HepG2 (cell line): ENCODE results near the gene VRK2. TPM values are rescaled to one million over a fixed set of nuclear protein-coding genes. Genes with fewer than 3 reads are reported as not detected.

Experiments
- ATAC-seq: fragments of 200-7000 bp; cut with Tn5 transposase; 3 replicates; pipeline ENCODE4 v1.9.1; 2020; ENCODE audit warnings: mild to moderate bottlenecking, moderate library complexity
- BruUV-seq: library from RNA; stranded (reverse); fragments of 400-500 nt; replicated peaks from 2 replicates; lab custom pipeline; 2021; lab: Mats Ljungman, UMichigan
- CTCF ChIA-PET: fragments of 300-600 bp; formaldehyde crosslinking; extraction: SDS; loops from one replicate; lab custom pipeline; 2021; ENCODE audit warnings: low total read pairs, inconsistent platforms, low intra/inter-chr PET ratio; lab: Yijun Ruan, JAX
- POLR2A ChIA-PET: fragments of 350-600 bp; sonication (Branson Sonifier 250); formaldehyde crosslinking; loops from one replicate; lab custom pipeline; 2020; ENCODE audit warnings: antibody characterized with exemption, inconsistent platforms; lab: Yijun Ruan, JAX
- DNase-seq: peaks from one replicate; pipeline ENCODE4 v3.0.0-alpha.2; 2015; ENCODE audit warnings: low spot score
- FAIRE-seq: peaks from 3 replicates; lab custom pipeline; 2011; peaks lifted over from hg19 to GRCh38; lab: Jason Lieb, UNC
- H2AFZ ChIP-seq: one replicate; pipeline ENCODE4 v1.6.1; 2011; ENCODE audit warnings: low read length, inconsistent platforms
- H3K27ac ChIP-seq: fragments of 300-600 bp; 3 replicates; pipeline ENCODE4 v1.8.0; 2011; ENCODE audit warnings: mixed run types, mild to moderate bottlenecking, mixed read lengths, low read length, inconsistent platforms; ENCODE audit not compliant: insufficient read depth; ENCODE audit errors: extremely low read length
- H3K27me3 ChIP-seq, 2 experiments: fragments of 200-600 bp in 1 of 2; 2 replicates in 1 of 2; 3 replicates in 1 of 2; pipeline versions ENCODE4 v1.6.0 to v1.8.0; 2011; ENCODE audit warnings: low read length in 2 of 2, mild to moderate bottlenecking in 2 of 2, moderate library complexity in 2 of 2, inconsistent platforms in 1 of 2; ENCODE audit not compliant: insufficient read depth in 2 of 2, control insufficient read depth in 1 of 2
- H3K36me3 ChIP-seq, 2 experiments: fragments of 200-600 bp in 1 of 2; replicated peaks in 1 of 2; 2 replicates in 1 of 2; 3 replicates in 1 of 2; pipeline versions ENCODE4 v1.5.1 to v1.8.0; 2011; ENCODE audit warnings: low read length in 2 of 2, inconsistent platforms in 1 of 2; ENCODE audit not compliant: insufficient read depth in 2 of 2, control insufficient read depth in 1 of 2
- H3K4me1 ChIP-seq: 2 replicates; pipeline ENCODE4 v1.5.1; 2012; ENCODE audit warnings: low read length, inconsistent platforms; ENCODE audit not compliant: insufficient read depth
- H3K4me2 ChIP-seq: 2 replicates; pipeline ENCODE4 v1.6.0; 2011; ENCODE audit warnings: low read depth, low read length, inconsistent platforms
- H3K4me3 ChIP-seq, 3 experiments: fragments of 200-600 bp in 1 of 3; sonication (generic), shearing (Covaris generic) in 1 of 3; replicated peaks in 1 of 3; 2 replicates each; pipeline ENCODE4 v1.5.1; 2011 to 2016; ENCODE audit warnings: low read length in 3 of 3, inconsistent platforms in 2 of 3, low read depth in 2 of 3, mild to moderate bottlenecking in 2 of 3, control low read depth in 1 of 3, mixed read lengths in 1 of 3; ENCODE audit not compliant: insufficient read depth in 1 of 3
- H3K79me2 ChIP-seq: one replicate; pipeline ENCODE4 v1.6.1; 2011; ENCODE audit warnings: low read length, inconsistent platforms; ENCODE audit not compliant: insufficient read depth
- H3K9ac ChIP-seq: 2 replicates; pipeline ENCODE4 v1.6.0; 2011; ENCODE audit warnings: mild to moderate bottlenecking, low read depth, low read length, inconsistent platforms; ENCODE audit not compliant: insufficient read depth
- H3K9me3 ChIP-seq: 2 replicates; pipeline ENCODE4 v1.5.1; 2012; ENCODE audit warnings: mild to moderate bottlenecking, low read length
- H4K20me1 ChIP-seq: 2 replicates; pipeline ENCODE4 v1.6.0; 2011; ENCODE audit warnings: inconsistent platforms, mild to moderate bottlenecking, low read length, moderate library complexity; ENCODE audit not compliant: insufficient read depth
- AFF4 ChIP-seq: sonication (generic); formaldehyde crosslinking; IDR thresholded peaks from 2 replicates; pipeline ENCODE4 v1.4.0; 2020; ENCODE audit warnings: missing genetic modification reagents
- CEBPB ChIP-seq: IDR thresholded peaks from 2 replicates; pipeline ENCODE4 v1.6.1; 2011; ENCODE audit warnings: low read depth, low read length, improper control_type of control experiment, borderline replicate concordance
- FOXJ3 ChIP-seq: sonication (generic); formaldehyde crosslinking; IDR thresholded peaks from 2 replicates; pipeline ENCODE4 v1.4.0; 2020; ENCODE audit warnings: missing genetic modification reagents, mild to moderate bottlenecking, borderline replicate concordance
- MAFG ChIP-seq: sonication (generic); formaldehyde crosslinking; IDR thresholded peaks from 2 replicates; pipeline ENCODE4 v1.5.1; 2020; ENCODE audit warnings: mild to moderate bottlenecking, missing genetic modification reagents
- MIXL1 ChIP-seq: IDR thresholded peaks from 2 replicates; pipeline ENCODE4 v1.6.1; 2016
- NFE2L2 ChIP-seq: fragments of 150-350 bp; IDR thresholded peaks from 2 replicates; pipeline ENCODE4 v1.6.1; 2014; ENCODE audit warnings: low read length
- PCBP2 ChIP-seq: fragments of 200-400 bp; formaldehyde crosslinking; optimal IDR thresholded peaks from 2 replicates; pipeline ENCODE3; 2018; ENCODE audit warnings: low read length, low read depth; ENCODE audit not compliant: poor library complexity, severe bottlenecking
- POLR2G ChIP-seq: fragments of 200-400 bp; formaldehyde crosslinking; IDR thresholded peaks from 2 replicates; pipeline ENCODE4 v1.6.1; 2018; ENCODE audit warnings: mild to moderate bottlenecking, low read depth, low read length, moderate library complexity
- SOX13 ChIP-seq, 3 experiments: fragments of 450-650 bp in 1 of 3; sonication (generic) in 1 of 3; formaldehyde crosslinking in 1 of 3; IDR thresholded peaks in 2 of 3; conservative IDR thresholded peaks in 1 of 3; 2 replicates each; pipeline versions ENCODE4 v1.5.0 to v1.6.1; 2016 to 2020; ENCODE audit warnings: antibody characterized with exemption in 1 of 3, mild to moderate bottlenecking in 1 of 3, missing compliant biosample characterization in 1 of 3, missing genetic modification reagents in 1 of 3, moderate library complexity in 1 of 3
- TEAD3 ChIP-seq: optimal IDR thresholded peaks from 2 replicates; pipeline ENCODE3; 2016; ENCODE audit warnings: borderline replicate concordance
- ZNF276 ChIP-seq: sonication (generic); formaldehyde crosslinking; IDR thresholded peaks from 2 replicates; pipeline ENCODE4 v1.4.0; 2020; ENCODE audit warnings: mild to moderate bottlenecking, low read depth, missing genetic modification reagents
- ZNF747 ChIP-seq: sonication (generic); formaldehyde crosslinking; IDR thresholded peaks from 2 replicates; pipeline ENCODE4 v1.8.1; 2023; ENCODE audit warnings: missing genetic modification reagents, mild to moderate bottlenecking, borderline replicate concordance
- WGBS: methylation state at CpG from one replicate; pipeline ENCODE4 v1.1.6; 2017; ENCODE audit warnings: low lambda C conversion rate; 5-methylcytosine and 5-hydroxymethylcytosine counted together
- in situ Hi-C: cut with HindIII; loops from 2 replicates; pipeline ENCODE4 v1.10.0; 2017; ENCODE audit warnings: low pct_unique_long_range_greater_than_20kb; ENCODE audit not compliant: extremely low pct_ligation_motif_present
- intact Hi-C: fragments of 100-400 bp; cut with micrococcal nuclease; formaldehyde crosslinking; loops from one replicate; pipeline ENCODE4 v1.10.0; 2022; ENCODE audit not compliant: unreplicated experiment
- polyA plus RNA-seq, 8 experiments: library from polyadenylated mRNA; depleted of rRNA in 3 of 8; stranded (reverse) in 7 of 8; unstranded in 1 of 8; fragments of >200 nt; fragmentation: Illumina TruSeq in 4 of 8; extraction: Trizol in 4 of 8; gene quantifications; 2 replicates each; pipeline versions ENCODE4 v1.2.1 to v1.2.3, GENCODE V29; 2011 to 2016; ENCODE audit warnings: low read depth in 4 of 8, missing spikeins in 1 of 8, mixed read lengths in 1 of 8; ENCODE audit not compliant: insufficient read depth in 1 of 8
- total RNA-seq, 5 experiments: library from RNA; depleted of rRNA; stranded (reverse); fragments of >200 nt; fragmentation: Illumina TruSeq; extraction: Trizol; gene quantifications; 2 replicates each; pipeline ENCODE4 v1.2.3, GENCODE V29; 2016; ENCODE audit warnings: low read depth in 1 of 5
- TF ChIP-seq, protein P1 (sequence below): IDR thresholded peaks from 2 replicates; pipeline ENCODE4 v1.6.1; 2012; ENCODE audit warnings: low read depth, low read length, improper control_type of control experiment
- TF ChIP-seq, protein P2 (sequence below): sonication (generic); formaldehyde crosslinking; IDR thresholded peaks from 2 replicates; pipeline ENCODE4 v1.4.0; 2020; ENCODE audit warnings: missing genetic modification reagents

Gene VRK2
- total and polyA plus RNA-seq, 2 of the 13 experiments (the other 11 are each of a cell fraction or from before 2014, with no cell fraction given): 13.3 to 29.1 TPM

DNA sequence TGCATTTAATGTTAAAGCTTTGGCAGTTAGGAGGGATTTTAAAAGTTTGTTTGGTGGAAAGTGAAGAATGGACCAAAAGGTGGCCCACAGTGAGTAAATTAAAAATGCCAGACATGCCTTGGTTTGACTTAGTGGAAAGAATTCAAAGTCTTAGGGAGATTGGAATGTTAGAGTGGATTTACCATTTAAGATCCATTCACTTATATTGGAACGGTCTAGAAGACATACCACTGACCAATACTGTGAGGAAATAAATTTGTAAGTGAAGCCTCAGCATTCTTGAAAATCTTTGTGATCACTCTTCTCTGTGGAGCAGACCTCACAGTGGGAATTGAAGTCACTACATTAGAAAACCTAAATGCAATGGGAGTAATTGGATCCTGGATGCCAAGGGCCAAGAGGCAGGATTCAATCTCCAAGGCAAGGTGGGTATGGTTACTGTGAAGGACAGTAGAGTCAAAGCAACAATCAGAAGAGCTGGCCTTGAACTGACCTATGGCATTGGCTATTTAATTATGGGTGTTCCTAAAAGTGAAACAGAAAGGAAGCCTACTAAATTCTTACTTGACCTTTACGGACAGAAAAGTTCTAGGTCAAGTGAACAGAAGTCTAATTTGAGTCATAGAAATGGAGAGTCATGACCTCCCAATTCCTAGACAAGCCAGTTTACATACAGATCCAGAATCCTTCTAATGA, 40.2 kb upstream of the VRK2 start (continued):
- TF ChIP-seq AFF4 (CRISPR knock-in tag) (no peak), MIXL1 (no peak), MAFG (CRISPR knock-in tag) (no peak), ZNF747 (no peak), CEBPB (no peak), POLR2G (no peak)
- TF ChIP-seq, protein P1, sequence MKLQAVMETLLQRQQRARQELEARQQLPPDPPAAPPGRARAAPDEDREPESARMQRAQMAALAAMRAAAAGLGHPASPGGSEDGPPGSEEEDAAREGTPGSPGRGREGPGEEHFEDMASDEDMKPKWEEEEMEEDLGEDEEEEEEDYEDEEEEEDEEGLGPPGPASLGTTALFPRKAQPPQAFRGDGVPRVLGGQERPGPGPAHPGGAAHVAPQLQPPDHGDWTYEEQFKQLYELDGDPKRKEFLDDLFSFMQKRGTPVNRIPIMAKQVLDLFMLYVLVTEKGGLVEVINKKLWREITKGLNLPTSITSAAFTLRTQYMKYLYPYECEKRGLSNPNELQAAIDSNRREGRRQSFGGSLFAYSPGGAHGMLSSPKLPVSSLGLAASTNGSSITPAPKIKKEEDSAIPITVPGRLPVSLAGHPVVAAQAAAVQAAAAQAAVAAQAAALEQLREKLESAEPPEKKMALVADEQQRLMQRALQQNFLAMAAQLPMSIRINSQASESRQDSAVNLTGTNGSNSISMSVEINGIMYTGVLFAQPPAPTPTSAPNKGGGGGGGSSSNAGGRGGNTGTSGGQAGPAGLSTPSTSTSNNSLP: no peak
- TF ChIP-seq, all 625 proteins: peak for 0

GRCh38 chr2:58006952-58007284, 39.7 kb upstream of the VRK2 start:
- POLR2A ChIA-PET: no interaction called here
- CTCF ChIA-PET: no interaction called here
- Histone ChIP-seq H3K9me3 (no peaks in the 10 kb centered on the region), H3K4me3 (no peak overlapping the region), H3K4me2 (no peak overlapping the region), H3K27me3 (no peaks in the 10 kb centered on the region), H3K79me2 (no peaks in the 10 kb centered on the region), H3K9ac (no peak overlapping the region), H3K27ac (no peak overlapping the region), H2AFZ (no peak overlapping the region), H3K36me3 (no peaks in the 10 kb centered on the region), H4K20me1 (no peaks in the 10 kb centered on the region), H3K4me1 (peaks cover 8% of the 10 kb centered on the region)
- no peak for ATAC-seq
- WGBS: 0% methylated on average over 1 of the region's 1 CpG
- no TSS peak for BruUV-seq
- DNase-seq: no peak
- FAIRE-seq: no peak
- intact Hi-C loops: no loop called here
- in situ Hi-C loops: no loop called here
- TF ChIP-seq NFE2L2 (no peak), PCBP2 (no peak), TEAD3 (CRISPR knock-in tag) (no peak), FOXJ3 (CRISPR knock-in tag) (no peak), SOX13 (IDR thresholded peaks at IDR 0.05) (no peak), SOX13 (CRISPR knock-in tag; conservative IDR thresholded peaks at IDR 0.05 in 1 of 2, IDR thresholded peaks at IDR 0.05 in 1 of 2) (no peak), ZNF276 (CRISPR knock-in tag) (no peak)
- TF ChIP-seq, protein P2, sequence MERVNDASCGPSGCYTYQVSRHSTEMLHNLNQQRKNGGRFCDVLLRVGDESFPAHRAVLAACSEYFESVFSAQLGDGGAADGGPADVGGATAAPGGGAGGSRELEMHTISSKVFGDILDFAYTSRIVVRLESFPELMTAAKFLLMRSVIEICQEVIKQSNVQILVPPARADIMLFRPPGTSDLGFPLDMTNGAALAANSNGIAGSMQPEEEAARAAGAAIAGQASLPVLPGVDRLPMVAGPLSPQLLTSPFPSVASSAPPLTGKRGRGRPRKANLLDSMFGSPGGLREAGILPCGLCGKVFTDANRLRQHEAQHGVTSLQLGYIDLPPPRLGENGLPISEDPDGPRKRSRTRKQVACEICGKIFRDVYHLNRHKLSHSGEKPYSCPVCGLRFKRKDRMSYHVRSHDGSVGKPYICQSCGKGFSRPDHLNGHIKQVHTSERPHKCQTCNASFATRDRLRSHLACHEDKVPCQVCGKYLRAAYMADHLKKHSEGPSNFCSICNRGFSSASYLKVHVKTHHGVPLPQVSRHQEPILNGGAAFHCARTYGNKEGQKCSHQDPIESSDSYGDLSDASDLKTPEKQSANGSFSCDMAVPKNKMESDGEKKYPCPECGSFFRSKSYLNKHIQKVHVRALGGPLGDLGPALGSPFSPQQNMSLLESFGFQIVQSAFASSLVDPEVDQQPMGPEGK: no peak
